Activated CD4-positive, CD25-positive, alpha-beta regulatory T cell treated with anti-CD3 and anti-CD28 coated beads, Interleukin-2, amount 50 U/mL, for 24 hours (primary cell): Measurements from ENCODE around the gene SRSF7.
"Not testable (repeated sequence)": the region's sequence is repeated elsewhere in the genome, so short reads cannot be mapped to it uniquely, and the experiment has no call there.

Source experiments
- ATAC-seq, 2 donors: fragments of 150-1000 bp; cut with Tn5 transposase; one replicate each; pipeline ENCODE4 v1.10.0; 2021; ENCODE audit warnings: mild to moderate bottlenecking in 1 of 2, moderate library complexity in 1 of 2

Gene SRSF7

DNA sequence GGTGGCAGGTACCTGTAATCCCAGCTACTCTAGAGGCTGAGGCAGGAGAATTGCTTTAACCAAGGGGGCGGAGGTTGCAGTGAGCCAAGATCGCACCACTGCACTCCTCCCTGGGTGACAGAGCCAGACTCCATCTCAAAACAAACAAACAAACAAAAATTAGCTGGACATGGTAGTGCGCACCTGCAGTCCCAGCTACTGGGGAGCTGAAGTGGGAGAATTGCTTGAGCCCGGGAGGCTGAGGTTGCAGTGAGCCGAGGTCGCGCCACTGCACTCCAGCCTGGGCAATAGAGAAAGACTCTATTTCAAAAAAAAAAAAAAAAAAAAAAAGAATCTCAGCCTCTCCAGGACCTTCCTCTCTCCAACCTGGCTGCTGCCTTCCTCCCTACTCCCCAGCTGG lies 20.1 kb downstream of the SRSF7 start:
- ATAC-seq = no peak

GRCh38 chr2:38728694-38729093 lies 22.5 kb downstream of the SRSF7 start:
- no peak for ATAC-seq

DNA sequence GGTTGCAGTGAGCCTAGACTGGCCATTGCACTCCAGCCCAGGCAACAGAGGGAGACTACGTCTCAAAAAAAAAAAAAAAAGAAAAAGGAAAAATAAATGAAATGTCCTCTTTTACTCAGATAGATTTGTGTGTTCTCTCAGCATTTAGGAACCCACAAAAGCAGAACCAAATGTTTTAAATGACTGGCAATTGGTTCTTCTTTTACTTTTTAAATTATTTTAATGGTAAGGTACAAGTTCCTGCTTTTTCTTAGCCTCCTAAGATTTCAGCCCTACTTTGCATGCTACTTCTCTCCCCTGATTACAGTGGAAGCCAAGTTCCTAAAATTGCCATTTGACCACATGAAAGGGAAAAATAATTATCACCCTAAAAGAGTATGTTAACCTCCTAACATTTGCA lies 23.5 kb downstream of the SRSF7 start:
- no peak for ATAC-seq

DNA sequence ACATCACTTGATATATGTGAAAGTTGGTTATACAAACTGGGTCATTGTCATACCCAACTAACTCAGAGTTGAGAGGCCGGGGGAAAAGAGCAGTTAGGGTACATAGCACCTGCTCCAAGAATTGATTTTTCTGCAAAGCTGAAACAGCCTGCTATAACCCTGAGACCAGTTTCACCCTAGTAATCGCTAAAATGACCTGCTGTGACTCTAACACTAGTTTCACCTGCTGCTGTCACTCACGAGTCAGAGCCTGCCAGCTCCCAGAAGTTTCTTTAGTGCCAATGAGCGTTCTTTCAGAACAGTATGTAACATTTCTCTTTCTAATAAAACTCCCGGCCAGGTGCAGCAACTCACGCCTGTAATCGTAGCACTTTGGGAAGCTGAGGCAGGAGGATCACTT lies 28.0 kb downstream of the SRSF7 start:
- ATAC-seq = peak; percentile 58 to 70

- peak; percentile 78 to 82 for ATAC-seq
Observed at GRCh38 chr2:38722271-38723061, 28.7 kb downstream of the SRSF7 start.

DNA sequence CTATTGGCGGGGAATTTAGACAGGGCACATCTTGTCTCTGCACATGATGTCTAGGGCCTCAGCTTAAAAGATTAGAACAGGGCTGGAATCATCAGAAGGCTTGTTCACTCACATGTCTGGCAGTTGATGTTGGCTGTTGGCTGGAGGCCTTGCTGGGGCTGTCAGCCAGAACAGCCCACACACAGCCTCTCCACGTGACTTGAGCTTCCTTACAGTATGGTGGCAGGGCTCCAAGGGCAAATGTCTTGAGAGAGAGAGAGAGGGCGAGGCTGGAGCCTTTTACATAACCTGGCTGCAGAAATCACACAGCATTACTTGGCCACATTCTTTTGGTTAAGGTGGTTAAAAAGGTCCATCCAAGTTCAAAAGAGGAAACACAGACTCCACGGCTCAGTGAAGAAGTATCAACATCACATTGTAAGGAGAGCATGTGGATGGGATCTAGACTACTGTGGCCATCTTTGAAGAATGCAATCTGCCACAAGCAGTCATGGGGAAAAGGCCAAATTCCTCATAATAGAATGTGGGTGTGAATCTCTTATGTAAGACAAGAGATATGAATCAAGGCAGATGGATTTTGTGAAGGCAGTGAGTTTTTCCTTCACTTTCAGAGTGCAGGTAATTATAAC lies 30.4 kb downstream of the SRSF7 start:
- no peak for ATAC-seq

- no peak for ATAC-seq
Observed at GRCh38 chr2:38719706-38720105, 31.5 kb downstream of the SRSF7 start.

- ATAC-seq = no peak
Observed at GRCh38 chr2:38718601-38719000, 32.6 kb downstream of the SRSF7 start.

- no peak for ATAC-seq
Observed at GRCh38 chr2:38716185-38716584, 35.0 kb downstream of the SRSF7 start.

DNA sequence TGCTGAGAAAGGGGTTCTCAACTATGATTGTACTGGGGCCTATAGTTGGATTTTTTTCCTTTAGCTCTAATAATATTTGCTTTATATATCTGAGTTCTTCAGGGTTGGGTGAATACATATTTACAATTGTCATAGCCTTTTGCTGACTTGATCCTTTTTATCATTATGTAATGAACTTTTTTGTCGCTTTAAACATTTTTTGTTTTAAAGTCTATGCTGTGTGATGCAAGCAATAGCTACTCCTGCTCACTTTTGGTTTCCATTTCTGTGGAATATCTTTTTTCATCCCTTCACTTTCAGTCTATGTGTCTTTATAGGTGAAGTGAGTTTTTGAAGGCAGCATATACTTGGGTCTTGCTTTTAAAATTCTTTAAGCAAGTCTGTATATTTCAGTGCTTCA lies 36.2 kb downstream of the SRSF7 start:
- peak; percentile 38 to 41 for ATAC-seq

- ATAC-seq = no peak
Observed at GRCh38 chr2:38713338-38713737, 37.8 kb downstream of the SRSF7 start.

DNA sequence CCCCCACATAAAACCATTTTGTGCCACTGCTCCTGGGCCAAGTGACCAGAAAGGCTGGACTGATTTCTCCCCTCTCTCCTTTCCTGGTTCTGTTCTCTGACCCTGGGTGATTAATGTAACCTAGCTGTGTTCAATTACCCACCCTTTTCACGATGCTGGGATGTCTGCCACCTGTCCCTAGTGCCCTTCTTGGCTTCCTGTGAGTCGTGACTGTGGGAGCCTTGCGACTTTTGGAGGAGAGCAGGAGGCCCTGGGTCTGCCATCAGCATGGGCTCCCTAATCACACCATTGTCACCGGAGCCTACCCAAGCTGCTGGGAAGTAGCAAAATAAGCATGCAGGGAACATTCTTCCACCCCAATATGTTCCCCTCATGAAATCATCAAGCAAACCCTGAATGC lies 38.3 kb downstream of the SRSF7 start:
- ATAC-seq = no peak

DNA sequence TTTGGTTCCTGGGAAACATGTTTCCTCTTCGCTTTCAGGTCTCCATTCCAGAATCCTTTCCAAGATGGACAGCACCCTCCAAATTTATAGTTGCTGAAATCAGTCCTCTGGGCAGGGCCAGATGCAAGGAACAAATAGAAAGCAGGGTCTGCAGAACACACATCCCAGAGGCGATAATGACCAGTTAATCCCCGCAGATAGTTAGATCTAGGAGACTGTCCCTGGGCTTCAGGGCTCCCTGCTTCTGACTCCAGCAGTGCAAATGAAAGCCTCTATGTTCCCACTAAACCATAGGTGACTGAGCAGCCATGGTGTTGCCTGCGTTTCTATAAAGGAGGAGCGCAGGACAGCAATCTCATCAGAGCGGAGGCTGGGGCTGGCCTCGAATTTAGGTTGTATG lies 38.7 kb downstream of the SRSF7 start:
- no peak for ATAC-seq

DNA sequence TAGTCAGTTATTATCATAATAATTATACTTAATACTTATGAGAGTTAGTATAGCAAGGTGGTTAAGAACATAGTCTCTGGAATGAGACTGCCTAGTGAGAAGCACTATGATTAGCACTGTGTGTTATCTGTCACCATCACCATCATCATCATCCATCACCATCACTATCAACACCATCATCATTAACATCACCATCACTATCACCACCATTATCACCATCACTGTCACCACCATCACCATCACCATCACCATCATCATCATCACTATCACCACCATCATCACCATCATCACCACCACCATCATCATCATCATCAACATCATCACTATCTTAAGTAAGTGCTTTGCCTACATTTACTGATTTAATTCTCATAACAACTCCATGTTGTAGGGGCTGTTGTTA lies 39.6 kb downstream of the SRSF7 start:
- peak in 1 of 2 donors; percentile 15 for ATAC-seq

GRCh38 chr2:38709567-38710194 lies 41.5 kb downstream of the SRSF7 start:
- ATAC-seq = peak; percentile 84 to 88

DNA sequence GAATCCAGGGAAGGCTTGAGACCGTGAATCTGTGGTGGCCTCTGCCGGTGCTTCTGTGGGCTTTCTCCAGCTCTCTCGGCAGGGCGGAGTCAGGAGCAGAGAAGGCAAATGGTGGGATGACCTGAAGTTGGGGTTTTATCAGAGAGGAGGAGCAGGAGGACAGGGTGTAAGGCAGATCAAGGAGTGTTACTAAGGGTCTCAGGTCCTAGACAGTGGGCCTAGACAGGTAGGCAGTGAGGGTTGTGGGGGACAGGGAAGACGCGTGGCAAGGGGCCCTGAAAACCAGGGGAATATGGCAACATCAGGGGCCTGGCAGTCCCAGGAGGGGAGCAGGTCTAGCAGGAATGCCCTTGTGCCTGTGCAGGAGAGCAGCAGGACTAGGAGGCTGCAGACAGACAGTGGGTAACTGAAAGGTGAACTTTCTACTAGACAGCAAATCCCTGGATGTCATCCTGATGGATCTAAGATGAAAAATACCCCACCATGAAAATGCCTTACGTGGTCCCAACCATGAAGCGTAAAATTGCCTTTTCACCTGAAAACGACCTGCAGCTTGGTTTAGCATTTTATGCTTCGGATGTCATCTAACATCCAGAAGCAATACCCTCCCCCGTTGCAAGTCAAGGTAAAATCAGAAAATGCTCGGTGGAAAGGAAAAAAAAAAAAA lies 42.1 kb downstream of the SRSF7 start:
- ATAC-seq = no peak

GRCh38 chr2:38708491-38708890 lies 42.7 kb downstream of the SRSF7 start:
- ATAC-seq = not testable (repeated sequence)

DNA sequence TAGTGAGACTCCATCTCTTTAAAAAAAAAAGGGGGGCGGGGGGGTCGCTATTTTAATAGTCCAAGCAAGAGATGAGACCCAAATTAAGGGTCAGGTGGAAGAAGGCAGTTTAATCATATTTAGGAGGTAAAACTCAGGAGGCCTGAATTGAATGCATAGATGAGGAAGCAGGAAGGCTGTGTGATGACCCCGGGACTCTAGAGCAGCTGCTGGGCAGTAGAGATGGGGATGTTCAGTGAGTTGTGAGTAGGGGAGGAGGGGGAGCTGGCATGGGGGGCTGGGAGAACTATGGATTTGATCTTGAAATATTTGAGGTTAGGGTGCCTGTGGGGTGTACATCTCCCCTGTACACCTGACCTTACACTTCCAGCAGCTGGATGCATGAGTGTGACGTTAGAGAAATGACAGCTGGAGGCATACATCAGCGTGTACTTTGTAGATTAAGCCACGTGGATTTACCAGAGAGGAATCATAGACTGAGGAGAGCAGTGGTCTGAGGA lies 44.3 kb downstream of the SRSF7 start:
- no peak for ATAC-seq

- ATAC-seq = no peak
Observed at GRCh38 chr2:38704664-38705063, 46.5 kb downstream of the SRSF7 start.

- not testable (repeated sequence) for ATAC-seq
Observed at GRCh38 chr2:38703336-38703735, 47.8 kb downstream of the SRSF7 start.

GRCh38 chr2:38702413-38702812 lies 48.7 kb downstream of the SRSF7 start:
- ATAC-seq = no peak

- ATAC-seq = no peak
Observed at GRCh38 chr2:38701542-38701941, 49.6 kb downstream of the SRSF7 start.

DNA sequence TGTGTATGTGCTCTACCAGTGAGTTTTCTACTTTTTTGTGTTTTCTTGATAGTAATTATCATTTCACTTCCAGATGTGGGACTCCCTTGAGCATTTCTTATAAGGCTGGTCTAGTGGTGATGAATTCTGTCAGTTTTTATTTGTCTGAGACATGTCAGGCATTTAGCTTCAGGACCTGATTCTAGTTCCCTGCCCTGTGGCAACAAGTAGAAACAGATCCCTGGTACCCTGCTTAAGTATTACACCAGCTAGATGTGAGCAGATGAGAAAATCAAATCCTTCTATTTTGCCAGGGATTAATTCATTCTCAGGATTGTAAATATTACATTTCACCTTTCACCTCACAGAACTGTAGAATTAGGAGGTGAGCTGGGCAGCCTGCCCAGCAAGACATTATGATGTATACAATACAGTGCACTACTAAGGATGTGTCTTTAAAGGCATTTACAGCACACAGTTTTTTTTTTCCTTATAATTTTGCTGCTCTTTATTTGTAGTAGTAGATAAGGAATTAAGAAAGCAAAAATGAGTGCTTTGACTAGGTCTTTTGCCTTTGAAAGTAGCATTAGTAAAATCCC lies 50.2 kb downstream of the SRSF7 start:
- ATAC-seq = no peak
